GM18951 (cell line): ENCODE measurements around the gene ICAM5.

Experiments
- POLR2A ChIP-seq: IDR thresholded peaks from 4 replicates; pipeline ENCODE4 v1.6.1; 2011; ENCODE audit warnings: mild to moderate bottlenecking; ENCODE audit not compliant: insufficient read length, insufficient read depth; ENCODE audit errors: extremely low read depth
- in situ Hi-C: fragments of 300-500 bp; cut with MboI; formaldehyde crosslinking; loops from one replicate; pipeline ENCODE4 v1.12.0; 2022; ENCODE audit warnings: low sequenced_read_pairs, mixed read lengths, inconsistent platforms; ENCODE audit not compliant: unreplicated experiment

Gene ICAM5

GRCh38 chr19:10289836-10290356, at the start of gene ICAM5:
ICAM5 (plus strand) TSS chr19:10289952; CDS start chr19:10290044, 92 bp downstream.
- in situ Hi-C loops, result no loop called here
- TF ChIP-seq POLR2A, result no peak

- in situ Hi-C loops, result loop anchor here (10.0 kb wide), 1 partner anchor 57 kb away; no protein-coding TSS in a partner anchor
Measured at GRCh38 chr19:10241826-10242449, 47.8 kb upstream of the ICAM5 start.

GRCh38 chr19:10243606-10244005, 46.1 kb upstream of the ICAM5 start:
- in situ Hi-C loops, result loop anchor here (10.0 kb wide), 1 partner anchor 59 kb away; no protein-coding TSS in a partner anchor
- TF ChIP-seq POLR2A, result no peak

GRCh38 chr19:10245189-10245939, 44.4 kb upstream of the ICAM5 start:
- TF ChIP-seq POLR2A, result no peak
- in situ Hi-C loops, result loop anchor here (10.0 kb wide), 1 partner anchor 61 kb away; no protein-coding TSS in a partner anchor

- in situ Hi-C loops, result loop anchor here (10.0 kb wide), 1 partner anchor 62 kb away; no protein-coding TSS in a partner anchor
- no peak for TF ChIP-seq POLR2A
Measured at GRCh38 chr19:10246511-10246910, 43.2 kb upstream of the ICAM5 start.

- TF ChIP-seq POLR2A, result peak; percentile 88
- in situ Hi-C loops, result no loop called here
Measured at GRCh38 chr19:10251792-10252694, 37.7 kb upstream of the ICAM5 start, which contains the start of gene MRPL4. MRPL4 (plus strand) TSS chr19:10252214; CDS start chr19:10252254, 40 bp downstream.

- in situ Hi-C loops, result no loop called here
- no peak for TF ChIP-seq POLR2A
Measured at GRCh38 chr19:10252707-10253106, 37.0 kb upstream of the ICAM5 start.

- in situ Hi-C loops, result no loop called here
- TF ChIP-seq POLR2A, result no peak
Measured at GRCh38 chr19:10254244-10254643, 35.5 kb upstream of the ICAM5 start.

GRCh38 chr19:10255358-10255757, 34.4 kb upstream of the ICAM5 start:
- TF ChIP-seq POLR2A, result no peak
- in situ Hi-C loops, result no loop called here

- no peak for TF ChIP-seq POLR2A
- in situ Hi-C loops, result no loop called here
Measured at GRCh38 chr19:10256551-10256950, 33.2 kb upstream of the ICAM5 start.

GRCh38 chr19:10256970-10257615, 32.7 kb upstream of the ICAM5 start:
- TF ChIP-seq POLR2A, result no peak
- in situ Hi-C loops, result no loop called here

- in situ Hi-C loops, result no loop called here
- TF ChIP-seq POLR2A, result no peak
Measured at GRCh38 chr19:10258080-10258710, 31.6 kb upstream of the ICAM5 start.
